HG03066 (cell line): Measurements from ENCODE around the gene COL11A2.

Experiments
- ATAC-seq: cut with Tn5 transposase; IDR thresholded peaks from one replicate; pipeline ENCODE4 v1.9.1; 2021; ENCODE audit warnings: low read depth; ENCODE audit not compliant: unreplicated experiment

The COL11A2 gene

GRCh38 chr6:33206864-33207551 lies 14.7 kb upstream of the COL11A2 start:
- no peak for ATAC-seq

DNA sequence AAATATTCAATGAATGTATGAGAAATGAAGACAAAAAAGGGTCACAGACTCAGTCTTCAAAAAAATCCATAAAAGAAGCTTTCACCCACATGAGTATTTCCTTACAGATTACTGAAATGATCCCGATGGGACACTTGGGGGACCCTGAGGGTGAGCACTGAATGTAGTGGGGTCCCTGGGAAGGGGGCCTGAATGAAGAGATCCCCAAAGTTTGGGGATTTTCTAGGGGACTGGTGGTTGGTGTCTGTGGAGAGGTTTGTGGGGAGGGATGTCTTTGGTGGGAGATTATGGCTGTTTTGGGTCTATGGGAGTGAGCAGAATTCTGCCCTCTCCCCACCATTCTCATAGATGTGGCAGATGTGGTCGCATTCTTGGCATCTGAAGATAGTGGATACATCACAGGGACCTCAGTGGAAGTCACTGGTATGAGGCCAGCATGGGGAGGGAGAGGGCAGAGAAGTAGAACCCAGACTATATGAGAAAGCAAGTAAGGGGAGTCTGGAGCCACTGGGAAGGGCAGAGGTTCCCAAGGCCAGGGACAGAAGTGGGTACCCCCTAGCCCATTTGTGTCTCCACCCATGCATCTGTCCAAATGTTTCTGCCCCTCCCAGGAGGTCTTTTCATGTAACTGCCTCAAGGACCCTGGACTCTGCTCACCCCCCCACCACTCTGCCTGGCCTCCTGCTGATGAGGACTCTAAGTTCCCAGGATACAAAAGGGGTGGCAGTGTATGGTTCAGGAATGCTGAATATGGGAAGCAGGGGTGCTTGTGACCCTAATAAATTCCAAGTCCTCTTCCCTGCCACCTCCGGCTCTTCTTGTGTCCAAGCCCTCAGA lies 14.0 kb upstream of the COL11A2 start:
- no peak for ATAC-seq

- ATAC-seq: no peak
These were observed 13.1 kb upstream of the COL11A2 start for GRCh38 chr6:33205191-33206026.

DNA sequence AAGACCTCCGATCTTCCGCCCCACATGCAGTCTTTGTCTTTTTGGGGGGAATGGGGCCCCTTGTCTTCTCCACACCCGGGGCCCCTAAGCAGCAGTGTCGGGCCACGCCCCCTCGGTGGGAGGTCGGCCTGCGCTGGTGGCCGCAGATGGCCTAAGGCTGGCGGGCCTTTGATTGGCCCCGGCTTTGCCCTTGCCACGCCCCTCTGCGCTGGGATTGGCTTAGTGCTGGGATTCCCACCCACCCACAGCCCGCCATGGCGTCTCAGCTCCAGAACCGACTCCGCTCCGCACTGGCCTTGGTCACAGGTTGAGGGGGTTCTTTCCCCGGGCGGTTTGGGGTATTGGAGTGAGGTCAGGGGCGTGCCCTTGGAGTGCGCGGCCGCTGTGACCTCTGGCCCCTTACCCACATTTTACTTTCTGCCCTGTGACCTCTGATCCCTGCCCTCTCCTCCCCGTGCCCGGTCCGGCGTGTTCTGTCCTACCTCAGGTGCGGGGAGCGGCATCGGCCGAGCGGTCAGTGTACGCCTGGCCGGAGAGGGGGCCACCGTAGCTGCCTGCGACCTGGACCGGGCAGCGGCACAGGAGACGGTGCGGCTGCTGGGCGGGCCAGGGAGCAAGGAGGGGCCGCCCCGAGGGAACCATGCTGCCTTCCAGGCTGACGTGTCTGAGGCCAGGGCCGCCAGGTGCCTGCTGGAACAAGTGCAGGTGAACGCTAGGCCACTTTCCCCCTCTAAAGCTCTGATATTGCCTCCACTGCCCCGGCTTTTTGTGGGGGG lies 12.3 kb upstream of the COL11A2 start, which contains the start of gene HSD17B8:
Gene HSD17B8, plus strand, starts transcription at position 241 of the 776 bp plus-strand sequence. Its CDS starts 14 bp downstream, at position 255.
- ATAC-seq: peak; percentile 56

GRCh38 chr6:33204165-33204414 lies 11.8 kb upstream of the COL11A2 start:
- no peak for ATAC-seq

DNA sequence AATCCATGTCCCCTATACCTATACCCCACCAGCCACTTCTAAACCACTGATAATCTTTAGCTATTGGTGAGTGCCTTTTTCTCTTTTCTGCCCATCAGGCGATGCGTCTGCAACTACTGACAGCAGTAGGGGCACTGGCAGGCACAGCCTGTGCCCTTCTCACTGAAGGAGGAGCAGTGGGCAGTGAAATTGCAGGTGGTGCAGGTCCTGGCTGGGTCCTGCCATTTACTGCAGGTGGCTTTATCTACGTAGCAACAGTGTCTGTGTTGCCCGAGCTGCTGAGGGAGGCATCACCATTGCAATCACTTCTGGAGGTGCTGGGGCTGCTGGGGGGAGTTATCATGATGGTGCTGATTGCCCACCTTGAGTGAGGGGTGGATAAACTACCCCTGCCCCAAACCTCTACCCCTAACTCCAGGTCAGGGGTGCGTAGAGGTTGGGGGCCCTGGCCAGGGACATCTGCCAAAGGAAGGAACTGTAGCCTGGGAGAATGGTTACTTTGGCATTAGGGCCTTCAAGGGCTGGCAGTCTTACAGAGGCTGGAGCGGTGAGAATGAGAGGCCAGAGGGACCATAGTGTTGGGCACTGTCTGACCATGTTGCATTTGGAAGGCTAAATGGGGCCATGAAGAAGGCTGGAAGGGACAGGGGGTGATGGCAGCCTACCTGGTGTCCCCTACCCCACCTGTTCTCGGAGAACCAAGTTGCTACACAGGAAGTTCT lies 11.3 kb upstream of the COL11A2 start:
- ATAC-seq: no peak

DNA sequence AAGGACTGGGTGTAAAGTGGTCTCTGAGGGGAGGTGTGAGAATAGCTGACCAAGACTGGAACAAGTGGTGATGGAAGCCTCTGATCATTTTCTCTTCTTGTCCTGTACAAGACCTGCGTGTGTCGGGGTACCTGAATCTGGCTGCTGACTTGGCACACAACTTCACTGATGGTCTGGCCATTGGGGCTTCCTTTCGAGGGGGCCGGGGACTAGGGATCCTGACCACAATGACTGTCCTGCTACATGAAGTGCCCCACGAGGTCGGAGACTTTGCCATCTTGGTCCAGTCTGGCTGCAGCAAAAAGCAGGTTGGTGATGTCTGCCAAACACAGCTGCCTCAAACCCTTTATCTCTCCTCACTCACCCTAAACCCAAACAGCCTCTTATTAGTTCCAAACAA lies 10.5 kb upstream of the COL11A2 start:
- no peak for ATAC-seq

DNA sequence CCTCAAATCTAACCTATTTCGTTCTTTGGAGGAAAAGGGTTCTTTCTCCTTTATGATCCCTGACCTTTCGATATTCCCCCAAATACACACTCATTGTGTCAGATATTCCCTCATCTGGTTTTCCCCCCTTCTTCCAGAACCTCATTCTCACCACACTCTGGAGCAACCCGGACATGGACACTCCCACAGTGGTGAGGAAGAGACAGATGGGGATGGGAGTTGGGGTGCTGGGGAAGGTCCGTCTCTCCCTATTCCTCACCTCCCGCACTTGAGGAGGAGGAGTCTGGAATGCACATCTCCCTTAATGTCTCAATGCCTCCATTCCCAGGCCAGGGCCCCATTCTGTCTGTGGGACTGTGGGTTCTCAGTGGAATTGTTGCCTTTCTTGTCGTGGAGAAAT lies 9.7 kb upstream of the COL11A2 start:
- no peak for ATAC-seq

DNA sequence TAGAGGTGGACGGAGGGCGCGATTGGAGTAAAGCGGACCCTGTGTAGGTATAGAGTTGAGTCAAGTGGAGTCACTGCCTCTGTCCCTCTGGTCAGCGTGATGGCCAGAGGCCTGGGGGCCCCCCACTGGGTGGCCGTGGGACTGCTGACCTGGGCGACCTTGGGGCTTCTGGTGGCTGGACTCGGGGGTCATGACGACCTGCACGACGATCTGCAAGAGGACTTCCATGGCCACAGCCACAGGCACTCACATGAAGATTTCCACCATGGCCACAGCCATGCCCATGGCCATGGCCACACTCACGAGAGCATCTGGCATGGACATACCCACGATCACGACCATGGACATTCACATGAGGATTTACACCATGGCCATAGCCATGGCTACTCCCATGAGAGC lies 8.9 kb upstream of the COL11A2 start:
- no peak for ATAC-seq

DNA sequence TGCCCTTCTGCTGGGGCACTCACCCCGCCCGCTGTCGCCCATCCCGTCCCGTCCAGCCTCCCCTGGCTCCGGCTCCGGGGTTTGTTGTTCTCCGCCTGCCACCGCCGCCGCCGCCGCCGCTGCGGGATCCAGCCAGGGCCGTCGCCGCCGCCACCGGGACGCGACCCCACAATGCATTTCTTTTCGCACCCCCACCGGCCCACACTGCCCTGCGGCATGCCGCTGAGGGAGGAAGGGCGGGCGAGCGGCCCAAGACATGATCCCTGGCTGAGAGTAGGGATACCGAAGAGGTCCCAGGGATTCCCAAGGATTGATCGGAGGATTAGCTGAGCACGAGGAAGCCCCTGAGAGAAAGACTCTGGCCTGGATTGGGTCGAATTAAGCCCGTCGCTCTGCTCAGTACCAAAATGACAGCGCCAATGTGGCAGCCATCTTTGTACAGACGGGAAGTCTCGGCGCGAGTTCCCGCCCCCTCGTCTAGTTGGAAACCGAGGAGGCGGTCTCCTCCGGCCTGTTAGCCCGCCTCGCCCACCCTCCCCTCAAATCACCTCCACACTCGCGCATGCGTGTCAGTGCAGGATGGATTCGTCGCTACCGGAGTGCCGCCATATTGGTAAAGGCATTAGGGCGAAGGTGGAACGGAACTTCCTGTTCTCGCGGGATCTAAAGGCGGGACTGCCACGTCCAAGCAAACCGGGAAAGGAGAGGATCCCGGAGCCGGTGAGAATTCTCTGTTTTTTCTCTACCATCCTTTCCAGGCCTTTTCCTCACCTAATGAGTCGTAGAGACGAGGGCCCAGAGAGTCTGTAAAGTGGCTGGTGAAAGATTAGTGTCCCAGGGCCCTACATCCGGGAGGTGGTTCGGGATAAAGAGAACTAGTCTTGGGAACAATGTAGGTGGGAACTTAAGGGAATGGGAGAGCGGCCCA lies 8.2 kb upstream of the COL11A2 start, which contains the start of the genes RXRB and SLC39A7:
Gene RXRB, minus strand, starts transcription at position 447 of the 928 bp plus-strand sequence. Its CDS starts 189 bp downstream, at position 258.
Gene SLC39A7, plus strand, starts transcription at position 649 of the 928 bp plus-strand sequence. CDS start 379 bp downstream, outside the sequence.
- peak; percentile 52 for ATAC-seq

- ATAC-seq: peak; percentile 24
These were observed 7.5 kb upstream of the COL11A2 start for GRCh38 chr6:33199687-33200218.

DNA sequence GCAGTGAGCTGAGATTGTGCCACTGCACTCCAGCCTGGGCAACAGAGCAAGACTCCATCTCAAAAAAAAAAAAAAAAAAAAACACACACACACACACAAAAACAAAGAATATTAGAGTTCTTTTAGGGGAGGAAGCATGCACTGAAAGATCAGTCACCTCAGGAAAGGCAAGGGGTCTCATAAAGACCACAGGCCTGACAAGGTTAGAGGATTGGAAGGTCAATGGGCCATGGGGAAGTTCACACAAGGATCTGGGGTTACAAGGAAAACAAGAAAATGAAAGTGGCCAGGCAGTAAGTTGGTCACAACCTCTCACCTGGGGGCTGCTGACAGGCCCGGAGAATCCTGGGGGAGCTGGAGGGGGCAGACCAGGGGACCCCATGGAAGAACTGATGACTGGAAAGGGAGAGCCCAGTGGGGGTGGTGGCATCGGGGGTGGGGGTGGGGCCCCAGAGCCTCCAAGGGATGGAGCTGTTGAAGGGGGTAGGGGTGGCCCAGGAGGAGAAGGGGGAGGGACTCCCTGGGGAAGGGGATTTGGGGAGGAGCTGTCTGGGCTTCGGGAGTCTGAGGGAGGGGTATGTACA lies 6.7 kb upstream of the COL11A2 start:
- ATAC-seq: no peak

DNA sequence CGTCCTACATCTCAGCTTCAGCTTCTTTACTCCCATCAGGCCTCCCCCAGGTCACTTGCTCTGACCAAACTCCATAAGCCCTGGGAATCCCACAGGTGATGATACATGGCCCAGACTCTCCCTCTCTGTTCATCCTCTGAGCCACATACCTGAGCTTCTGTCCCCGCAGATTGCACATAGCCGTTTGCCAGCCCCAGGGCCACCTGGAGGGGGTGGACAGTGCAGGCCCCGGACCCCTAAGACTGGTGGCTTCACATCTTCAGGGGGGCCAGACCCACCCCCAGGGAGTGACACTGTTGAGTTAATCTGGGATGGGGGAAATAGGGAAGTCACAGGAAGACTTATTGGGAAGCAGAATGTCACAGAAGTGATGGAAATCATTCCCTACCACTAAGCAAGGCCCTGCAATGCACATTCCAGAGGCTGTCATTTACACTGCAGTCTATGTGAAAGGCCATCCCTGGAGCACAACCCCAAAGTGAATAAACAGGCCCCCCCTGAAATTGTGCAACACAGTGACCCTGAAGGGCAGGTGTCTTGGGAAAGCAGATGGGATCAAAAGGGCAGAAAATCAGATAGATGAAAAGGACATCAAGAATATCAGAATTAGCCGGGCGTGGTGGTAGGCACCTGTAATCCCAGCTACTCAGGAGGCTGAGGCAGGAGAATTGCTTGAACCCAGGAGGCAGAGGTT lies 6.0 kb upstream of the COL11A2 start:
- no peak for ATAC-seq

GRCh38 chr6:33197431-33198048 lies 5.3 kb upstream of the COL11A2 start:
- ATAC-seq: no peak

DNA sequence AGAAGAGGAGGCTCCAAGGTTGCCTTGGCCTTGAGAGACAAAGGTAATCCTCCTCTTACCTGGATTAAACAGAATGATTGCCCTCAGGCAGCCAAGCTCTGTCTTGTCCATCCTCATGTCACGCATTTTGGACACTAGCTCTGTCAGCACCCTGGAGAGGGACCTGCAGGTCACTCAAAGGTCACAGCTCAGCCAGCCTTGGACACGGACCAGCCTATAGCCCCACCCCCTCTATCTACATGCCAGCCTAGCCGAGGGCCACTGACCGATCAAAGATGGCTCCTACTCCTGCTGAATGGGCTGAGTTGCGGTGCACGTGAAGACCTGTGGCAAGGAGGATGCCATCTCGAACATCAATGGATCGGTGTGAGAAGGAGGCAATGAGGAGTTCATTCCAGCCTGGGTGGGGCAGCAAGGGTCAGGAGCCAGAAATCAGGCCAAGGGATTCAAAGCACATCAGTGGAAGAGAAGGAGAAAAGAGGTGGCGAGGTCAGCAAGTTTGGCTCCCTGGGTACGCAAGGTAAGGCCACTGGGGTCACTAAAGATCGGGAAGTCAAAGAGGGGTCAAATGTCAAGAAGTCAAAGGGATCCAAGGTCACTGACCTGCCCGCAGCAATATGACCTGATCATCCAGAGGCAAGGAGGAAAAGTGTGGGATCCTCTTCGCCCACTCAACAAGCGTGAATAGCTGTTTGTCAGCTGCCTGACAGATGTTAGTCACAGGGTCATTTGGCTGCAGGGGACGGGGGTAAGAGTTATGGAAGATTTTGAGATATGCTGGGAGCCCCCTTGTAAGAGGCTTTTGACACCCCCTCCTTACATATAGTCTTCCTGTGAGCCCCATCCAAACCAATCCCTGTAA lies 3.3 kb upstream of the COL11A2 start:
- no peak for ATAC-seq

- no peak for ATAC-seq
These were observed 2.2 kb upstream of the COL11A2 start for GRCh38 chr6:33194431-33194979.
